MM.1S (cell line): ENCODE data around the gene MED15.

Experiments used
- CTCF ChIP-seq: fragments of 300-600 bp; sonication (generic); IDR thresholded peaks from 2 replicates; pipeline ENCODE4 v1.5.1; 2016; ENCODE audit warnings: antibody characterized with exemption, low read length, mixed read lengths
- EZH2 ChIP-seq: fragments of 300-600 bp; sonication (generic); optimal IDR thresholded peaks from 2 replicates; pipeline ENCODE3; 2017; ENCODE audit warnings: low read depth, mild to moderate bottlenecking, antibody characterized with exemption, low read length, mixed read lengths
- EZH2phosphoT487 ChIP-seq: fragments of 300-600 bp; sonication (generic); IDR thresholded peaks from 2 replicates; pipeline ENCODE4 v1.6.1; 2018; ENCODE audit warnings: antibody characterized with exemption, low read length

- TF ChIP-seq EZH2phosphoT487 (no peak), CTCF (no peak), EZH2 (no peak)
These were observed 77.6 kb downstream of the MED15 start for GRCh38 chr22:20584872-20585638.
